B cell (primary cell): ENCODE measurements around the gene ST6GALNAC3.

Experiments
- EZH2 ChIP-seq: IDR thresholded peaks from 2 replicates; pipeline ENCODE4 v1.6.1; 2012; ENCODE audit warnings: borderline replicate concordance, low read depth, mild to moderate bottlenecking, moderate library complexity, low read length; ENCODE audit not compliant: insufficient read depth, poor library complexity, severe bottlenecking
- TF ChIP-seq, protein P1 (sequence below): fragments of 200-600 bp; IDR thresholded peaks from one replicate; pipeline ENCODE4 v1.8.0; 2022; ENCODE audit warnings: antibody characterized with exemption, mild to moderate bottlenecking

DNA sequence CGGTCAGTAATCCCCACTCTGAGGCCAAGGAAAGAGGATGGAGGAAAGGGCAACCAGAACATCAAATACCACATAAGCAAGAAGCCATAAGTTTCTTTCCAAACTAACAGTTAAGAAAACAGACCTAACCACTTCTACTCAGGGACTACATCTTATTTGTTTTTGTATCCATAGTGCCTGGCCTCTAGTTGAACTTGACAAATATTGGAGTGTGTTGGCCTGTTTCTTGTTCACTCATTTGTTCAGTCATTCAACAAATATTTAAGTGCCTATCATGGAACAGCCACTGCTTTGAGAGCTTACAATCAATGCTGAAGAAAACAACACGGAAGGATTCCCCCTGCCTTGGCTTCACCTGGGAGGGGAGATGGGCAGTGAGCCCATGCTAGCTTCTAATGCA, 69.7 kb downstream of the ST6GALNAC3 start:
- no peak for TF ChIP-seq EZH2
- TF ChIP-seq, protein P1, sequence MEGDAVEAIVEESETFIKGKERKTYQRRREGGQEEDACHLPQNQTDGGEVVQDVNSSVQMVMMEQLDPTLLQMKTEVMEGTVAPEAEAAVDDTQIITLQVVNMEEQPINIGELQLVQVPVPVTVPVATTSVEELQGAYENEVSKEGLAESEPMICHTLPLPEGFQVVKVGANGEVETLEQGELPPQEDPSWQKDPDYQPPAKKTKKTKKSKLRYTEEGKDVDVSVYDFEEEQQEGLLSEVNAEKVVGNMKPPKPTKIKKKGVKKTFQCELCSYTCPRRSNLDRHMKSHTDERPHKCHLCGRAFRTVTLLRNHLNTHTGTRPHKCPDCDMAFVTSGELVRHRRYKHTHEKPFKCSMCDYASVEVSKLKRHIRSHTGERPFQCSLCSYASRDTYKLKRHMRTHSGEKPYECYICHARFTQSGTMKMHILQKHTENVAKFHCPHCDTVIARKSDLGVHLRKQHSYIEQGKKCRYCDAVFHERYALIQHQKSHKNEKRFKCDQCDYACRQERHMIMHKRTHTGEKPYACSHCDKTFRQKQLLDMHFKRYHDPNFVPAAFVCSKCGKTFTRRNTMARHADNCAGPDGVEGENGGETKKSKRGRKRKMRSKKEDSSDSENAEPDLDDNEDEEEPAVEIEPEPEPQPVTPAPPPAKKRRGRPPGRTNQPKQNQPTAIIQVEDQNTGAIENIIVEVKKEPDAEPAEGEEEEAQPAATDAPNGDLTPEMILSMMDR = no peak
